ENCODE results near the gene MMP1. TPM values are rescaled to one million over a fixed set of nuclear protein-coding genes. Genes with fewer than 3 reads are reported as not detected.

MMP1 gene
- polyA plus RNA-seq, 1 of the 3 experiments (the other 2 are of a cell fraction): 5.9 TPM

DNA sequence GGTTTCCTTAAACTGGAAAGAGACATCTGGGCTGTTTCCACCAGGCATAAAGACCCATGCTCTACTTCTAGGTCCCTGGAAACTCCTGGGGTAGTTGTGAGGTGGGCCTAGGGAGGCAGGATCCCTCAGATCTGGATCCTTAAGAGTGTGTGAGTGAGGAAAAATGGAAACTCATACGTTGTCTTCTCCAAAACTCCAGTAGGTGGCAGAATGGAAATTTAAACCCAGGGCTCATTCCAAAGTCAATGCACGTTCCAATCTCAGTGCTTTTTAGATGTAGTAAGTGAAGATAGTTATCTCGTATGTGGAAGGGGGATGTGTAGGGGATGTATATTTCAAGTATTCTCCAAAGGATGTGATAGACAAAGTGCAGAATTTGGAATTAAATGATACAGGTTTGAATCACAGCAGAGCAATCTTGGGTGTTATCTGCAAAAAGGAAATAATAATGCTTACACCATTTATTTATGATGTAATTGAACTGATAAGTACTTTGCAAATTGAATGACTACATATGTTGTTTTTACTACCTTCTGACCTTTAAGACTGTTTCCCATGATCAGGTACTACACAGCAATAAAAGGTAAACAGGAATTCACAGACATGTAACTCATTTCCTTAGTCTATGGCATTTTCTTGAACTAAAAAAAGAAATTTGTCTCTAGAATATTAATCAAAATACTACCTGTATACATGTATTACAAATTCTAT is 13.1 kb upstream of the MMP1 start:
- peak; percentile 10 for DNase-seq
- Histone ChIP-seq H3K4me2 (no peak overlapping the region), H3K27me3 (ENCODE audit: insufficient read depth) (no peaks in the 10 kb centered on the region), H3K36me3 (replicated peaks in 1 of 2; ENCODE audit: control insufficient read depth in 1 of 2, insufficient read depth in 2 of 2, low read length in 1 of 2) (no peaks in the 10 kb centered on the region), H3K4me3 (ENCODE audit: low read depth in 2 of 2, low read length in 1 of 2) (peak overlapping the region in 1 of 2 experiments; percentile 15; a peak in 1 of 4 replicates), H3F3A (replicated peaks; ENCODE audit: insufficient read depth) (peaks cover 9% of the 10 kb centered on the region), H4K20me1 (ENCODE audit: insufficient read depth) (no peaks in the 10 kb centered on the region), H3K4me1 (ENCODE audit: control insufficient read depth in 1 of 2, insufficient read depth in 2 of 2, low read depth in 1 of 2, low read length in 1 of 2) (peaks cover 2 to 6% of the 10 kb centered on the region in 2 experiments; a peak in 3 of 4 replicates), H3K27ac (ENCODE audit: low read depth in 2 of 2, low read length in 1 of 2) (no peak overlapping the region), H3K79me2 (ENCODE audit: insufficient read depth) (no peaks in the 10 kb centered on the region), H3K9me2 (no peaks in the 10 kb centered on the region), H2AFZ (ENCODE audit: low read depth) (peak overlapping the region; percentile 77; the same call in 1 of the 2 replicates), H3K9ac (no peak overlapping the region), H3K9me3 (no peaks in the 10 kb centered on the region)
- WGBS (ENCODE audit: low lambda C conversion rate): 3% methylated on average over 3 of the region's 3 CpGs
- TF ChIP-seq, protein P1, sequence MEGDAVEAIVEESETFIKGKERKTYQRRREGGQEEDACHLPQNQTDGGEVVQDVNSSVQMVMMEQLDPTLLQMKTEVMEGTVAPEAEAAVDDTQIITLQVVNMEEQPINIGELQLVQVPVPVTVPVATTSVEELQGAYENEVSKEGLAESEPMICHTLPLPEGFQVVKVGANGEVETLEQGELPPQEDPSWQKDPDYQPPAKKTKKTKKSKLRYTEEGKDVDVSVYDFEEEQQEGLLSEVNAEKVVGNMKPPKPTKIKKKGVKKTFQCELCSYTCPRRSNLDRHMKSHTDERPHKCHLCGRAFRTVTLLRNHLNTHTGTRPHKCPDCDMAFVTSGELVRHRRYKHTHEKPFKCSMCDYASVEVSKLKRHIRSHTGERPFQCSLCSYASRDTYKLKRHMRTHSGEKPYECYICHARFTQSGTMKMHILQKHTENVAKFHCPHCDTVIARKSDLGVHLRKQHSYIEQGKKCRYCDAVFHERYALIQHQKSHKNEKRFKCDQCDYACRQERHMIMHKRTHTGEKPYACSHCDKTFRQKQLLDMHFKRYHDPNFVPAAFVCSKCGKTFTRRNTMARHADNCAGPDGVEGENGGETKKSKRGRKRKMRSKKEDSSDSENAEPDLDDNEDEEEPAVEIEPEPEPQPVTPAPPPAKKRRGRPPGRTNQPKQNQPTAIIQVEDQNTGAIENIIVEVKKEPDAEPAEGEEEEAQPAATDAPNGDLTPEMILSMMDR (IDR thresholded peaks at IDR 0.05): peak; percentile 65
- TF ChIP-seq SMC3 (IDR thresholded peaks at IDR 0.05; ENCODE audit: low read depth, low read length) (peak; percentile 54), TAF1 (IDR thresholded peaks at IDR 0.05; ENCODE audit: borderline replicate concordance, low read depth, low read length) (no peak)
- CTCF ChIA-PET: interaction anchor here (1.1 to 2.6 kb wide), 3 partner anchors 11 to 130 kb away, joined by 3 to 13 read pairs (median 4); no protein-coding TSS in a partner anchor
- POLR2A ChIA-PET: no interaction called here

DNA sequence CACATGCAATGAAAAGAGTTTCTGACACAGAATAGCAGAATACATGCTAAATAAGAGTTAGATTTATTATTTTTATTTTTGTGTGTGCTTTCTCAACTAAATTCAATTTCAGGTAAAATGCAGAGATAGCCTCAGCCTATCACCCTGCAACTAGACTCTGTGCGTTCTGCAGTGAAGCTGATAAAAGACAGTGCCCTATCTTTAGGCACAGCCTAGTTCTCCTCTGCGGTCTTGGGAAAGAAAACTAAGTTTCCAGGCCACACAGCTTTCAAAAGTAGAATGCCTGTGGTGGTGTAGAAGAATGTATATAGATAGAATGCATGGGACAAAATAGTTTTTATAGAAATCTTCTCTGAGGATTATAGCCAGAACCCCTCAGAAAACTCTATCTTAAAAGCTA is 12.0 kb upstream of the MMP1 start:
- POLR2A ChIA-PET: no interaction called here
- 52% methylated on average over 2 of the region's 2 CpGs for WGBS (ENCODE audit: low lambda C conversion rate)
- no peak for DNase-seq
- H3K79me2 ChIP-seq (ENCODE audit: insufficient read depth): no peaks in the 10 kb centered on the region
- H3F3A ChIP-seq (replicated peaks; ENCODE audit: insufficient read depth): peaks cover 12% of the 10 kb centered on the region
- no peak overlapping the region for H3K4me3 ChIP-seq (ENCODE audit: low read depth in 2 of 2, low read length in 1 of 2)
- CTCF ChIA-PET: interaction anchor here (1.1 to 2.6 kb wide), 3 partner anchors 13 to 131 kb away, joined by 3 to 13 read pairs (median 4); no protein-coding TSS in a partner anchor
- no peak overlapping the region for H2AFZ ChIP-seq (ENCODE audit: low read depth)
- H3K4me2 ChIP-seq: no peak overlapping the region
- H3K27ac ChIP-seq (ENCODE audit: low read depth in 2 of 2, low read length in 1 of 2): no peak overlapping the region
- no peaks in the 10 kb centered on the region for H3K9me2 ChIP-seq
- H3K9ac ChIP-seq: no peak overlapping the region
- H3K9me3 ChIP-seq: no peaks in the 10 kb centered on the region
- H3K4me1 ChIP-seq (ENCODE audit: control insufficient read depth in 1 of 2, insufficient read depth in 2 of 2, low read depth in 1 of 2, low read length in 1 of 2): peaks cover 2 to 10% of the 10 kb centered on the region in 2 experiments; a peak in 3 of 4 replicates
- H3K27me3 ChIP-seq (ENCODE audit: insufficient read depth): no peaks in the 10 kb centered on the region
- H4K20me1 ChIP-seq (ENCODE audit: insufficient read depth): no peaks in the 10 kb centered on the region
- no peaks in the 10 kb centered on the region for H3K36me3 ChIP-seq (replicated peaks in 1 of 2; ENCODE audit: control insufficient read depth in 1 of 2, insufficient read depth in 2 of 2, low read length in 1 of 2)
- TF ChIP-seq EP300 (IDR thresholded peaks at IDR 0.05; ENCODE audit: borderline replicate concordance in 1 of 2, low read depth in 1 of 2, low read length in 1 of 2) (no peak), RFX5 (IDR thresholded peaks at IDR 0.05; ENCODE audit: low read length) (no peak), NRF1 (IDR thresholded peaks at IDR 0.05; ENCODE audit: low read depth, low read length) (no peak), MEF2A (IDR thresholded peaks at IDR 0.05; ENCODE audit: borderline replicate concordance, low read depth) (no peak), MXI1 (IDR thresholded peaks at IDR 0.05; ENCODE audit: low read depth, low read length) (no peak), ELF1 (IDR thresholded peaks at IDR 0.05) (no peak), TAF1 (IDR thresholded peaks at IDR 0.05; ENCODE audit: borderline replicate concordance, low read depth, low read length) (no peak), TEAD4 (IDR thresholded peaks at IDR 0.05; ENCODE audit: borderline replicate concordance, insufficient read depth) (no peak), SIN3A (IDR thresholded peaks at IDR 0.05; ENCODE audit: borderline replicate concordance, low read depth, low read length) (no peak), RXRA (IDR thresholded peaks at IDR 0.05; ENCODE audit: borderline replicate concordance, low read depth) (no peak), FOSL2 (IDR thresholded peaks at IDR 0.05; ENCODE audit: borderline replicate concordance, low read depth) (no peak), POLR2AphosphoS5 (IDR thresholded peaks at IDR 0.05; ENCODE audit: low read depth, low read length) (no peak)
- TF ChIP-seq, protein P2, sequence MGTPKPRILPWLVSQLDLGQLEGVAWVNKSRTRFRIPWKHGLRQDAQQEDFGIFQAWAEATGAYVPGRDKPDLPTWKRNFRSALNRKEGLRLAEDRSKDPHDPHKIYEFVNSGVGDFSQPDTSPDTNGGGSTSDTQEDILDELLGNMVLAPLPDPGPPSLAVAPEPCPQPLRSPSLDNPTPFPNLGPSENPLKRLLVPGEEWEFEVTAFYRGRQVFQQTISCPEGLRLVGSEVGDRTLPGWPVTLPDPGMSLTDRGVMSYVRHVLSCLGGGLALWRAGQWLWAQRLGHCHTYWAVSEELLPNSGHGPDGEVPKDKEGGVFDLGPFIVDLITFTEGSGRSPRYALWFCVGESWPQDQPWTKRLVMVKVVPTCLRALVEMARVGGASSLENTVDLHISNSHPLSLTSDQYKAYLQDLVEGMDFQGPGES (IDR thresholded peaks at IDR 0.05; ENCODE audit: low read depth, low read length): no peak
- TF ChIP-seq, protein P1 (IDR thresholded peaks at IDR 0.05): no peak
- TF ChIP-seq, protein P3, sequence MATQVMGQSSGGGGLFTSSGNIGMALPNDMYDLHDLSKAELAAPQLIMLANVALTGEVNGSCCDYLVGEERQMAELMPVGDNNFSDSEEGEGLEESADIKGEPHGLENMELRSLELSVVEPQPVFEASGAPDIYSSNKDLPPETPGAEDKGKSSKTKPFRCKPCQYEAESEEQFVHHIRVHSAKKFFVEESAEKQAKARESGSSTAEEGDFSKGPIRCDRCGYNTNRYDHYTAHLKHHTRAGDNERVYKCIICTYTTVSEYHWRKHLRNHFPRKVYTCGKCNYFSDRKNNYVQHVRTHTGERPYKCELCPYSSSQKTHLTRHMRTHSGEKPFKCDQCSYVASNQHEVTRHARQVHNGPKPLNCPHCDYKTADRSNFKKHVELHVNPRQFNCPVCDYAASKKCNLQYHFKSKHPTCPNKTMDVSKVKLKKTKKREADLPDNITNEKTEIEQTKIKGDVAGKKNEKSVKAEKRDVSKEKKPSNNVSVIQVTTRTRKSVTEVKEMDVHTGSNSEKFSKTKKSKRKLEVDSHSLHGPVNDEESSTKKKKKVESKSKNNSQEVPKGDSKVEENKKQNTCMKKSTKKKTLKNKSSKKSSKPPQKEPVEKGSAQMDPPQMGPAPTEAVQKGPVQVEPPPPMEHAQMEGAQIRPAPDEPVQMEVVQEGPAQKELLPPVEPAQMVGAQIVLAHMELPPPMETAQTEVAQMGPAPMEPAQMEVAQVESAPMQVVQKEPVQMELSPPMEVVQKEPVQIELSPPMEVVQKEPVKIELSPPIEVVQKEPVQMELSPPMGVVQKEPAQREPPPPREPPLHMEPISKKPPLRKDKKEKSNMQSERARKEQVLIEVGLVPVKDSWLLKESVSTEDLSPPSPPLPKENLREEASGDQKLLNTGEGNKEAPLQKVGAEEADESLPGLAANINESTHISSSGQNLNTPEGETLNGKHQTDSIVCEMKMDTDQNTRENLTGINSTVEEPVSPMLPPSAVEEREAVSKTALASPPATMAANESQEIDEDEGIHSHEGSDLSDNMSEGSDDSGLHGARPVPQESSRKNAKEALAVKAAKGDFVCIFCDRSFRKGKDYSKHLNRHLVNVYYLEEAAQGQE (IDR thresholded peaks at IDR 0.05; ENCODE audit: low read depth, low read length): no peak
